GM18873 (cell line): ENCODE results near the gene PPWD1.
"Not testable (repeated sequence)": the region's sequence is repeated elsewhere in the genome, so short reads cannot be mapped to it uniquely, and the experiment has no call there.

Experiments used
- ATAC-seq: cut with Tn5 transposase; IDR thresholded peaks from one replicate; pipeline ENCODE4 v1.9.1; 2021; ENCODE audit warnings: mild to moderate bottlenecking, moderate library complexity, moderate number of reproducible peaks; ENCODE audit not compliant: unreplicated experiment, low FRiP score

PPWD1 gene

GRCh38 chr5:65562731-65563701 lies at the start of gene PPWD1, which contains the start of gene CENPK:
Gene PPWD1, plus strand, starts transcription at chr5:65563296. Its CDS starts 15 bp downstream, at chr5:65563311.
Gene CENPK, minus strand, starts transcription at chr5:65563168. Its CDS starts 8,261 bp downstream, at chr5:65554907.
- peak; percentile 99 for ATAC-seq

- ATAC-seq: no peak
Observed at GRCh38 chr5:65525726-65526125, 37.4 kb upstream of the PPWD1 start.

- ATAC-seq: no peak
Observed at GRCh38 chr5:65530904-65531303, 32.2 kb upstream of the PPWD1 start.

- ATAC-seq: no peak
Observed at GRCh38 chr5:65535529-65535987, 27.5 kb upstream of the PPWD1 start.

GRCh38 chr5:65539827-65540226 lies 23.3 kb upstream of the PPWD1 start:
- ATAC-seq: no peak

GRCh38 chr5:65544473-65544872 lies 18.6 kb upstream of the PPWD1 start:
- ATAC-seq: no peak

- no peak for ATAC-seq
Observed at GRCh38 chr5:65546141-65546540, 17.0 kb upstream of the PPWD1 start.

GRCh38 chr5:65548281-65548680 lies 14.8 kb upstream of the PPWD1 start:
- no peak for ATAC-seq

- no peak for ATAC-seq
Observed at GRCh38 chr5:65553941-65554340, 9.2 kb upstream of the PPWD1 start.

GRCh38 chr5:65555287-65555686 lies 7.8 kb upstream of the PPWD1 start:
- ATAC-seq: no peak

- ATAC-seq: no peak
Observed at GRCh38 chr5:65556181-65556580, 6.9 kb upstream of the PPWD1 start.

- ATAC-seq: no peak
Observed at GRCh38 chr5:65556718-65557117, 6.4 kb upstream of the PPWD1 start.

- no peak for ATAC-seq
Observed at GRCh38 chr5:65563777-65564176, 681 bp downstream of the PPWD1 start.

GRCh38 chr5:65566505-65566904 lies 3.4 kb downstream of the PPWD1 start:
- ATAC-seq: no peak

- no peak for ATAC-seq
Observed at GRCh38 chr5:65570598-65571226, 7.6 kb downstream of the PPWD1 start.

GRCh38 chr5:65577141-65577540 lies 14.0 kb downstream of the PPWD1 start:
- no peak for ATAC-seq

- no peak for ATAC-seq
Observed at GRCh38 chr5:65588694-65589093, 25.6 kb downstream of the PPWD1 start.

GRCh38 chr5:65601761-65602160 lies 38.7 kb downstream of the PPWD1 start:
- not testable (repeated sequence) for ATAC-seq

- no peak for ATAC-seq
Observed at GRCh38 chr5:65611524-65611923, 48.4 kb downstream of the PPWD1 start.

GRCh38 chr5:65612298-65612907 lies 49.3 kb downstream of the PPWD1 start:
- ATAC-seq: no peak

GRCh38 chr5:65620021-65620420 lies 56.9 kb downstream of the PPWD1 start:
- ATAC-seq: no peak
